Measurements from ENCODE around the gene CITED4.

Gene CITED4

GRCh38 chr1:40884055-40884795 is 22.1 kb upstream of the CITED4 start:
- DNase-seq = no peak

- no peak for DNase-seq
Observed at GRCh38 chr1:40880813-40881549, 18.8 kb upstream of the CITED4 start.

- DNase-seq = no peak
Observed at GRCh38 chr1:40879482-40880175, 17.5 kb upstream of the CITED4 start.

- no peak for DNase-seq
Observed at GRCh38 chr1:40878906-40879305, 16.7 kb upstream of the CITED4 start.

GRCh38 chr1:40877698-40878097 is 15.5 kb upstream of the CITED4 start:
- DNase-seq = no peak

- DNase-seq = no peak
Observed at GRCh38 chr1:40876891-40877290, 14.7 kb upstream of the CITED4 start.

GRCh38 chr1:40876436-40876761 is 14.2 kb upstream of the CITED4 start:
- DNase-seq = no peak

GRCh38 chr1:40873863-40874472 is 11.8 kb upstream of the CITED4 start:
- DNase-seq = no peak

GRCh38 chr1:40872276-40872675 is 10.1 kb upstream of the CITED4 start:
- DNase-seq = no peak

- DNase-seq = no peak
Observed at GRCh38 chr1:40870135-40870728, 8.1 kb upstream of the CITED4 start.

GRCh38 chr1:40868051-40868723 is 6.0 kb upstream of the CITED4 start:
- DNase-seq = no peak

GRCh38 chr1:40861224-40862003 is 749 bp downstream of the CITED4 start:
- peak; percentile 21 for DNase-seq

- DNase-seq = no peak
Observed at GRCh38 chr1:40860706-40861223, 1.4 kb downstream of the CITED4 start.

- no peak for DNase-seq
Observed at GRCh38 chr1:40858856-40859416, 3.2 kb downstream of the CITED4 start.

GRCh38 chr1:40857737-40858136 is 4.4 kb downstream of the CITED4 start:
- DNase-seq = no peak

- DNase-seq = no peak
Observed at GRCh38 chr1:40856656-40857302, 5.4 kb downstream of the CITED4 start.

- DNase-seq = no peak
Observed at GRCh38 chr1:40856116-40856515, 6.0 kb downstream of the CITED4 start.

GRCh38 chr1:40855513-40855912 is 6.7 kb downstream of the CITED4 start:
- DNase-seq = no peak

GRCh38 chr1:40853885-40854170 is 8.3 kb downstream of the CITED4 start:
- no peak for DNase-seq

- DNase-seq = no peak
Observed at GRCh38 chr1:40853113-40853884, 8.9 kb downstream of the CITED4 start.

Measured in CD4-positive, alpha-beta T cell treated with Interleukin-12 subunit alpha and Interleukin-12 subunit beta, for 1 hour (primary cell).